Measurements from ENCODE around the gene THRB. TPM values are rescaled to one million over a fixed set of nuclear protein-coding genes. Genes with fewer than 3 reads are reported as not detected.

The THRB gene
- total RNA-seq, 1 experiment from 2014 or later: 13.5 TPM

- no peak for DNase-seq
- TF ChIP-seq, protein P1, sequence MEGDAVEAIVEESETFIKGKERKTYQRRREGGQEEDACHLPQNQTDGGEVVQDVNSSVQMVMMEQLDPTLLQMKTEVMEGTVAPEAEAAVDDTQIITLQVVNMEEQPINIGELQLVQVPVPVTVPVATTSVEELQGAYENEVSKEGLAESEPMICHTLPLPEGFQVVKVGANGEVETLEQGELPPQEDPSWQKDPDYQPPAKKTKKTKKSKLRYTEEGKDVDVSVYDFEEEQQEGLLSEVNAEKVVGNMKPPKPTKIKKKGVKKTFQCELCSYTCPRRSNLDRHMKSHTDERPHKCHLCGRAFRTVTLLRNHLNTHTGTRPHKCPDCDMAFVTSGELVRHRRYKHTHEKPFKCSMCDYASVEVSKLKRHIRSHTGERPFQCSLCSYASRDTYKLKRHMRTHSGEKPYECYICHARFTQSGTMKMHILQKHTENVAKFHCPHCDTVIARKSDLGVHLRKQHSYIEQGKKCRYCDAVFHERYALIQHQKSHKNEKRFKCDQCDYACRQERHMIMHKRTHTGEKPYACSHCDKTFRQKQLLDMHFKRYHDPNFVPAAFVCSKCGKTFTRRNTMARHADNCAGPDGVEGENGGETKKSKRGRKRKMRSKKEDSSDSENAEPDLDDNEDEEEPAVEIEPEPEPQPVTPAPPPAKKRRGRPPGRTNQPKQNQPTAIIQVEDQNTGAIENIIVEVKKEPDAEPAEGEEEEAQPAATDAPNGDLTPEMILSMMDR (IDR thresholded peaks at IDR 0.05; ENCODE audit: unreplicated experiment): no peak
- intact Hi-C loops (cut with micrococcal nuclease; ENCODE audit: unreplicated experiment): no loop called here
- Mint-ChIP-seq H3K9me3 (ENCODE audit: low read depth, unreplicated experiment) (no peaks in the 10 kb centered on the region), H3K27me3 (ENCODE audit: unreplicated experiment) (no peaks in the 10 kb centered on the region), H3K4me3 (ENCODE audit: low read depth, unreplicated experiment) (no peak overlapping the region), H3K36me3 (ENCODE audit: insufficient read depth, unreplicated experiment) (no peaks in the 10 kb centered on the region), H3K27ac (ENCODE audit: unreplicated experiment) (no peak overlapping the region), H3K4me1 (ENCODE audit: low read depth, unreplicated experiment) (peaks cover 11% of the 10 kb centered on the region)
- CTCF ChIA-PET: no interaction called here
- no TSS peak for BruUV-seq (replicated peaks)
Observed at GRCh38 chr3:24190256-24190655, 304.4 kb downstream of the THRB start.

DNA sequence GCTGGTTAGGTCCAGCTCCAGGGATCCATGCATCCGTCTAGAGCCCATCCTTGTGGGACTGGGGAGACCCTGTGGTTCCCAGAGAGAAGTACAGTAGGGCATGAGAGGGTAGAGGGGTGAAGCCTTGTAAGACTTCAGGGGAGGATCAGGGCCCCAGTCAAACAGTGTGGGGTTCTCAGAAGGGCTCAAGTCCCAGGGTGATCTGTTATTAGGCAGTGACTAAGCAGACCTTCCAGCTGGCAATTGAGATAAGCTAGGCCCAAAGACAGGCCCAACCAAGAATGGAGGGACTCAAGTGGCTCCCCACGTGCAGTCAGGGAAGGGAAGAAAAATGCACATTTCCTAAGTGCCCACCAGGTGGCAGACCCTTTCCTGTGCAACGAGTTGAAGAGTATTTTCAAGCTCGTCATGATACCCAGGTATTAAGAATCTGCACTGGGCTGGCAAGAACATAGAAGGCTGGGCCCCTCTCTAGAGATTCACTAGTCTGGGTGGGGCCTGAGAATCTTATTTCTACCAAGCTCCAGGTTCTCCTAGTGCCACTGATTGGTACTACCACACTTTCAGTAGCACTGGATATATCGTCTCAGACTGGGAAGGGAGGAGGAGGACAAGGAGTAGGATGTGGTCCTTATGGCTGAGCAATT lies 308.8 kb downstream of the THRB start:
- no peaks in the 10 kb centered on the region for H3K27me3 Mint-ChIP-seq (ENCODE audit: unreplicated experiment)
- peak; percentile 43 for DNase-seq
- no peak overlapping the region for H3K27ac Mint-ChIP-seq (ENCODE audit: unreplicated experiment)
- H3K9me3 Mint-ChIP-seq (ENCODE audit: low read depth, unreplicated experiment): no peaks in the 10 kb centered on the region
- BruUV-seq (replicated peaks): no TSS peak
- CTCF ChIA-PET: interaction anchor here (0.7 to 1.9 kb wide), 7 partner anchors 9 to 498 kb away, joined by 3 to 13 read pairs (median 5); no protein-coding TSS in a partner anchor
- TF ChIP-seq, protein P1 (IDR thresholded peaks at IDR 0.05; ENCODE audit: unreplicated experiment): peak; percentile 37
- H3K36me3 Mint-ChIP-seq (ENCODE audit: insufficient read depth, unreplicated experiment): no peaks in the 10 kb centered on the region
- H3K4me3 Mint-ChIP-seq (ENCODE audit: low read depth, unreplicated experiment): no peak overlapping the region
- H3K4me1 Mint-ChIP-seq (ENCODE audit: low read depth, unreplicated experiment): peaks cover 23% of the 10 kb centered on the region
- intact Hi-C loops (cut with micrococcal nuclease; ENCODE audit: unreplicated experiment): loop anchor here (1.0 to 2.0 kb wide), 3 partner anchors 52 to 497 kb away; no protein-coding TSS in a partner anchor

GRCh38 chr3:24184528-24185176 lies 310.0 kb downstream of the THRB start:
- no peak overlapping the region for H3K27ac Mint-ChIP-seq (ENCODE audit: unreplicated experiment)
- H3K9me3 Mint-ChIP-seq (ENCODE audit: low read depth, unreplicated experiment): no peaks in the 10 kb centered on the region

DNA sequence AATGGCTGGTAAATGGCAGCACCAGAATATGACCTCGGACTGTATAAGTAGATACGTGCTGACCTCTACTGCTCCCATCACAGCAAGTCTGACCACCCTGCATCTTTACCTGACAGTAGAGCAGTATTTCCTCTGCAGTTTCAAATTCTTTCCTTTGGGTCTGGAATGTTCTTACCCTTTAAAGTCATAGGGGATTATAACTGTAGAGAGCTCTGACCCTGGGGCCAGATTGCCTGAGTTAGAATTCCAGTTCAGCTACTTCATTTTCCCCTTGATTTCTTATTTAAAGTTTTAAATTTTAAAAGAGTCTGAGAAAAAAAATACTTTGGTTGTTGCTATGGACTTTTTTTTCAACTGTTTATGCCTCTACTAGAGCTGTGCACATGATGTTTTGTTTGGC lies 311.9 kb downstream of the THRB start:
- Mint-ChIP-seq H3K27me3 (ENCODE audit: unreplicated experiment) (no peaks in the 10 kb centered on the region), H3K4me1 (ENCODE audit: low read depth, unreplicated experiment) (peaks cover 25% of the 10 kb centered on the region), H3K4me3 (ENCODE audit: low read depth, unreplicated experiment) (no peak overlapping the region), H3K9me3 (ENCODE audit: low read depth, unreplicated experiment) (no peaks in the 10 kb centered on the region), H3K36me3 (ENCODE audit: insufficient read depth, unreplicated experiment) (no peaks in the 10 kb centered on the region), H3K27ac (ENCODE audit: unreplicated experiment) (no peak overlapping the region)
- CTCF ChIA-PET: no interaction called here
- intact Hi-C loops (cut with micrococcal nuclease; ENCODE audit: unreplicated experiment): loop anchor here (5.0 kb wide), 1 partner anchor 80 kb away; no protein-coding TSS in a partner anchor
- no TSS peak for BruUV-seq (replicated peaks)
- no peak for DNase-seq
- TF ChIP-seq, protein P1 (IDR thresholded peaks at IDR 0.05; ENCODE audit: unreplicated experiment): no peak

More at GRCh38 chr3:24184528-24185176, 310.0 kb downstream of the THRB start:
- TF ChIP-seq, protein P1 (IDR thresholded peaks at IDR 0.05; ENCODE audit: unreplicated experiment): no peak
- CTCF ChIA-PET: interaction anchor here (1.3 kb wide), 1 partner anchor 18 kb away, joined by 3 read pairs; no protein-coding TSS in a partner anchor
- Mint-ChIP-seq H3K4me1 (ENCODE audit: low read depth, unreplicated experiment) (peaks cover 25% of the 10 kb centered on the region), H3K27me3 (ENCODE audit: unreplicated experiment) (no peaks in the 10 kb centered on the region), H3K4me3 (ENCODE audit: low read depth, unreplicated experiment) (no peak overlapping the region), H3K36me3 (ENCODE audit: insufficient read depth, unreplicated experiment) (no peaks in the 10 kb centered on the region)
- intact Hi-C loops (cut with micrococcal nuclease; ENCODE audit: unreplicated experiment): loop anchor here (5.0 kb wide), 1 partner anchor 82 kb away; no protein-coding TSS in a partner anchor
- no peak for DNase-seq
- no TSS peak for BruUV-seq (replicated peaks)

Data from Calu3 (cell line).